ENCODE results near the gene HSD11B1L.

GRCh38 chr19:5637971-5638370 lies 42.9 kb upstream of the HSD11B1L start:
- TF ChIP-seq CTCF (conservative IDR thresholded peaks at IDR 0.05 in 1 of 2, IDR thresholded peaks at IDR 0.05 in 1 of 2; ENCODE audit: extremely low read depth in 1 of 2, insufficient read depth in 1 of 2, low read depth in 1 of 2, low read length in 2 of 2), result no peak
- no peak for TF ChIP-seq EZH2 (IDR thresholded peaks at IDR 0.05; ENCODE audit: borderline replicate concordance, low read length)
